ENCODE measurements around the gene TMEM267. TPM values are rescaled to one million over a fixed set of nuclear protein-coding genes. Genes with fewer than 3 reads are reported as not detected.
"Not testable (repeated sequence)": the region's sequence is repeated elsewhere in the genome, so short reads cannot be mapped to it uniquely, and the experiment has no call there.

Gene TMEM267
- total RNA-seq, 1 donor from 2014 or later: 20.0 TPM

DNA sequence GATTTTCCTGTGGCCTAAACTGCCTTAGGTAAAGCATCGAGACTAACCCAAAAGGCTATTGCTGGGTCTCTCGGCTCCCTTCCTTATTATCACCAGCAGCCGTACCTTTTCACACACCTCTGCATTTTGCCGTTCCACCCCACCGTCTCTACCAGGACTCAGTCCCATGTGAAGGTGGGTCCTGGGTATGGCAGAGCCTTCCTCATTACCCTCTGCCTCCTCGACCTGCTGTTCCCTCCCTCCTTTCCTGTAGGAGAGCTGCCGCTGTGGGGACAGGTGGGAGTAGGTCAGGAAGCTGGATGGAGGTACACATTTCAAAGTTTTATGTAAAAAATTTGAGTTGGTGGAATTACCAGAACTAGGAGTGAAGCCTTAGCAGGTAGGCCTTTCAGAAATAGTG is 73.3 kb downstream of the TMEM267 start:
- H3K27me3 Mint-ChIP-seq: peaks cover 2% of the 10 kb centered on the region
- H3K9me3 Mint-ChIP-seq: peaks cover 7% of the 10 kb centered on the region
- no peaks in the 10 kb centered on the region for H3K36me3 Mint-ChIP-seq (ENCODE audit: low read depth)
- intact Hi-C loops (cut with micrococcal nuclease): no loop called here
- H3K4me3 Mint-ChIP-seq: no peak overlapping the region
- H3K4me1 Mint-ChIP-seq: no peaks in the 10 kb centered on the region
- DNase-seq: no peak
- no peak overlapping the region for H3K27ac Mint-ChIP-seq

DNA sequence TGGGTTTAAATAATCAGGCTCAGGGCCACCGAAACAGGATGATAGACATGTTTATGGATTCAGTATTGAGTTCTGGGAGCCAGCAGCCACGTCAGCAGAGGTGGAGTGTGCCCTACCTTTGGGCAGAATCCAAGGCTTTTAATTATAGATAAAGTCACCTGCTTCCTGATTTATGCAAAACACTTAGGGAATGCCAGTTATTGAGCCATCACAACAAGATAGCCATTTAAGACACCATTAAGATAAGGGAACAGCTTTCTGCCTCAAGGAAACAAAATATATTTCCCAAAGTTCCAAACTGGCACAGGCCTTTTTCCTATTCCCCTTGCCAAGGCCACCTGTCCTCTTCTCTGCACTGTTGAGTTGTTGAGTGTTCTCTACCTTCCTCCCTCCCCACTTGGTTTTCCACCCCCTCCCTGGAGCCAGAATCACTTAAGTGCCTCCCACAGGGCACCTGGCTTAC is 73.8 kb downstream of the TMEM267 start:
- intact Hi-C loops (cut with micrococcal nuclease): no loop called here
- Mint-ChIP-seq H3K27me3 (peaks cover 7% of the 10 kb centered on the region), H3K9me3 (peaks cover 13% of the 10 kb centered on the region), H3K4me3 (no peak overlapping the region), H3K27ac (no peak overlapping the region), H3K36me3 (ENCODE audit: low read depth) (peaks cover 4% of the 10 kb centered on the region), H3K4me1 (no peaks in the 10 kb centered on the region)
- no peak for DNase-seq

DNA sequence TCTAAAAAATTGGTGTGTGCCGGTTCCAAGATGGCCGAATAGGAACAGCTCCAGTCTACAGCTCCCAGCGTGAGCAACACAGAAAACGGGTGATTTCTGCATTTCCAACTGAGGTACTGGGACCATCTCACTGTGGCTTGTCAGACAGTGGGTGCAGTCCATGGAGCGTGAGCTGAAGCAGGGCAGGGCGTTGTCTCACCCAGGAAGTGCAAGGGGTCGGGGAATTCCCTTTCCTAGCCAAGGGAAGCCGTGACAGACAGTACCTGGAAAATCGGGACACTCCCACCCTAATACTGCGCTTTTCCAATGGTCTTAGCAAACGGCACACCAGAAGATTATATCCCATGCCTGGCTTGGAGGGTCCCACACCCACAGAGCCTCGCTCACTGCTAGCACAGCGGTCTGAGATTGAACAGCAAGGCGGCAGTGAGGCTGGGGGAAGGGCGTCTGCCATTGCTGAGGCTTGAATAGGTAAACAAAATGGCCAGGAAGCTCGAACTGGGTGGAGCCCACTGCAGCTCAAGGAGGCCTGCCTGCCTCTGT is 81.1 kb downstream of the TMEM267 start:
- intact Hi-C loops (cut with micrococcal nuclease); H3K4me3 Mint-ChIP-seq; H3K27ac Mint-ChIP-seq; H3K4me1 Mint-ChIP-seq; DNase-seq: not testable (repeated sequence)
- peaks cover 30% of the 10 kb centered on the region for H3K9me3 Mint-ChIP-seq
- peaks cover 18% of the 10 kb centered on the region for H3K36me3 Mint-ChIP-seq (ENCODE audit: low read depth)
- H3K27me3 Mint-ChIP-seq: peaks cover 12% of the 10 kb centered on the region

DNA sequence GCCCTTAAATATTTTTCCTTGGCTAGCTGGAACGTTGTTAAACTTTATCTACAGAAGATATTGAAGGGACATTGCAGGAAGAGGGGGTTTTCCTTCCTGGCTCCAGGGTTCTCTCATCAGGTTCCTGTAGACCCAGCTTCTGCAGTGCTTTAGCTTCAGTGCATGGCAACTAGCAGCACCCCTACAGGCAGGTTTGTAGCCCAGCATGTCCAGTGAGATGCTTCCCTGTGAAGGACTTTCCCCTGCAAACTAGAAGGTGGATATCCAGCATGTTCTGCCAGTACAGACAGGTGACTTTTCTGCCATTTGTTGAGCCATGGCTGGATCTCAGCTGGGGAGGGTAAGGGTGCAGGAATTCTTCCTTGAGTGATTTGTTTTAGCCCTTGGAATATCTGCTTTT is 81.8 kb downstream of the TMEM267 start:
- H3K9me3 Mint-ChIP-seq: peaks cover 24% of the 10 kb centered on the region
- peaks cover 12% of the 10 kb centered on the region for H3K27me3 Mint-ChIP-seq
- H3K4me1 Mint-ChIP-seq: peaks cover 4% of the 10 kb centered on the region
- H3K36me3 Mint-ChIP-seq (ENCODE audit: low read depth): peaks cover 18% of the 10 kb centered on the region
- no peak for DNase-seq
- no peak overlapping the region for H3K4me3 Mint-ChIP-seq
- H3K27ac Mint-ChIP-seq: no peak overlapping the region
- intact Hi-C loops (cut with micrococcal nuclease): no loop called here

DNA sequence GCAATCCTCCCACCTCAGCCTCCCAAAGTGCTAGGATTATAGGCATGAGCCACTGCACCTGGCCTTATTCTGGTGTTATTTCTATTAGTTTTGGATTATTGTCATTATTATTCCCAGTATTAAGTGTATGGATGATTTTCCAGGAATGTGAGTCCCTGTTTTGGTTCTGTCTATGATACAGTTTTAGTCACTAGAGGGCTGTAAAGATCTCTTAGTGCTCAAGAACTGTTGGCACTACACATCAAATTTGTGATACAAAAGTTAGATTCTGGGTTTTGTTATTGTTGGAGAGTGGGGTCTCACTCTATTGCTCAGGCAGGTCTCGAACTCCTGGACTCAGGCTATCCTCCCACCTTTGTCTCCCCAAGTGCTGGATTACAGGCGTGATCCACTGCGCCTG is 83.6 kb downstream of the TMEM267 start:
- peaks cover 16% of the 10 kb centered on the region for H3K36me3 Mint-ChIP-seq (ENCODE audit: low read depth)
- peaks cover 20% of the 10 kb centered on the region for H3K9me3 Mint-ChIP-seq
- peaks cover 11% of the 10 kb centered on the region for H3K4me1 Mint-ChIP-seq
- H3K4me3 Mint-ChIP-seq: no peak overlapping the region
- H3K27me3 Mint-ChIP-seq: peaks cover 7% of the 10 kb centered on the region
- no peak for DNase-seq
- intact Hi-C loops (cut with micrococcal nuclease): no loop called here
- H3K27ac Mint-ChIP-seq: no peak overlapping the region

DNA sequence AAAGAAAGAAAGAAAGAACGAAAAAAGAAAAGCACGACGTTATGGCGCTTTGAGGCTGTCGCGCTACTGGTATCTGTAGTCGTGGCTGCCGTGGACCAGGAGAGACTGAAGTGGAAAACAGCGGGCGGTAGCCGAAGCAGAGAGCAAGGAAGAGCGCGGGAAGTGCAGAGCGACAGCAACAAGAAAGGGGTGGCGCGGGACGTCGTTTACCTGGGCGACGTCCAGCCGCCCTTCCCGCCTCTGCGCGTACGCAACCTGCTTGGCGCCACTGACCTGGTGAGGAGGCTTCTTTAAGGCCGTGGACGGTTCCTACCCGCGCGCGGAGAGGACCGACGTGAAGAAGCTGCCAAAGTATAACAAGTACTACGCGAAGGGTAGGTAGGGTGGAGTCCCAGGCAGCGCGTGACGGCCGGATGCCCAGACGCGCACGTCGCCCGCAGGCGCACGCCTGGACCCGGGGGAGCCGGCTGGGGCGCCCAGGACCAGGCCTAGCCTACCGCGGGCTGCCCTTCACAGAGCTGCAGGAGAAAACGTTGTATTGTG is 86.8 kb downstream of the TMEM267 start:
- peaks cover 13% of the 10 kb centered on the region for H3K4me1 Mint-ChIP-seq
- peak; percentile 90 for DNase-seq
- intact Hi-C loops (cut with micrococcal nuclease): loop anchor here (1.0 to 10.0 kb wide), 4 partner anchors 87 to 389 kb away; partner anchors contain the start of genes C5orf34 and NNT
- H3K4me3 Mint-ChIP-seq: peak overlapping the region; percentile 98
- no peaks in the 10 kb centered on the region for H3K27me3 Mint-ChIP-seq
- H3K9me3 Mint-ChIP-seq: peaks cover 5% of the 10 kb centered on the region
- H3K27ac Mint-ChIP-seq: peak overlapping the region; percentile 96
- H3K36me3 Mint-ChIP-seq (ENCODE audit: low read depth): peaks cover 5% of the 10 kb centered on the region

Other genes starting within 250 kb of the TMEM267 start
- 230 and 241 TPM in 2 replicates for gene HMGCS1, start 170.5 kb downstream of the TMEM267 start, total RNA-seq
- 7.4 and 7.5 TPM in 2 replicates for gene CCL28, start 71.5 kb downstream of the TMEM267 start, total RNA-seq
- gene C5orf34, start 31.3 kb upstream of the TMEM267 start, total RNA-seq: 6.8 and 8.7 TPM in 2 replicates
- gene PAIP1, start 73.2 kb upstream of the TMEM267 start, total RNA-seq: 60.2 and 64.1 TPM in 2 replicates
- 52.2 and 59.1 TPM in 2 replicates for gene NNT, start 119.3 kb upstream of the TMEM267 start, total RNA-seq

Measured in activated CD4-positive, alpha-beta T cell treated with anti-CD3 and anti-CD28 coated beads, Interleukin-2, amount 10 ng/mL, durations not matched to agents 24 days and 14 days (primary cell).